GM12878 (cell line): Measurements from ENCODE around the gene LILRB2. TPM values are rescaled to one million over a fixed set of nuclear protein-coding genes. Genes with fewer than 3 reads are reported as not detected.
A peak's percentile ranks its signal among the peaks of the same experiment; 100 is the strongest.

ENCODE experiments used
- ASH2L ChIP-seq: fragments of 300-600, 200-600 bp; sonication (generic); IDR thresholded peaks from 2 replicates; pipeline ENCODE4 v1.6.1; 2017; ENCODE audit warnings: low read depth, mild to moderate bottlenecking, borderline replicate concordance
- BACH1 ChIP-seq: fragments of 450-650 bp; IDR thresholded peaks from 2 replicates; pipeline ENCODE4 v1.6.1; 2017; ENCODE audit warnings: mild to moderate bottlenecking, borderline replicate concordance
- BCL11A ChIP-seq: IDR thresholded peaks from 2 replicates; pipeline ENCODE4 v1.6.1; 2011; ENCODE audit warnings: low read depth, low read length
- MTA3 ChIP-seq: IDR thresholded peaks from 2 replicates; pipeline ENCODE4 v1.6.1; 2012; ENCODE audit warnings: low read length, inconsistent platforms, borderline replicate concordance
- MYC ChIP-seq: IDR thresholded peaks from 2 replicates; pipeline ENCODE4 v1.6.1; 2011; ENCODE audit warnings: mild to moderate bottlenecking, low read length, moderate library complexity, inconsistent platforms; ENCODE audit not compliant: insufficient read depth, insufficient replicate concordance, insufficient read length, severe bottlenecking
- NBN ChIP-seq: fragments of 450-650 bp; IDR thresholded peaks from 2 replicates; pipeline ENCODE4 v1.6.1; 2016
- NR2C1 ChIP-seq: fragments of 450-650 bp; IDR thresholded peaks from 2 replicates; pipeline ENCODE4 v1.6.1; 2017; ENCODE audit warnings: antibody characterized with exemption, mild to moderate bottlenecking, moderate library complexity
- SMARCA5 ChIP-seq: fragments of 450-650 bp; IDR thresholded peaks from 2 replicates; pipeline ENCODE4 v1.6.1; 2017; ENCODE audit warnings: mild to moderate bottlenecking
- STAT3 ChIP-seq: IDR thresholded peaks from 2 replicates; pipeline ENCODE4 v1.6.1; 2011; ENCODE audit warnings: low read depth, low read length, improper control_type of control experiment
- SUZ12 ChIP-seq: fragments of 200-600 bp; sonication (generic); IDR thresholded peaks from one replicate; pipeline ENCODE4 v1.6.1; 2018; ENCODE audit warnings: antibody characterized with exemption, mild to moderate bottlenecking; ENCODE audit not compliant: unreplicated experiment
- WRNIP1 ChIP-seq: IDR thresholded peaks from 2 replicates; pipeline ENCODE4 v1.6.1; 2011; ENCODE audit warnings: low read depth, low read length, improper control_type of control experiment, borderline replicate concordance
- polyA plus RNA-seq, 11 experiments: library from polyadenylated mRNA; depleted of rRNA in 4 of 11; unstranded in 6 of 11; stranded (reverse) in 5 of 11; fragments of >200 nt; fragmentation: Nextera tagmentation in 4 of 11; fragmentation: Illumina TruSeq in 1 of 11; extraction: Ambion mirVana in 4 of 11; extraction: Trizol in 1 of 11; gene quantifications; 1 replicate in 1 of 11; 2 replicates in 10 of 11; pipeline versions ENCODE4 v1.2.1 to v1.2.3, GENCODE V29; 2011 to 2016; ENCODE audit warnings: inconsistent platforms in 2 of 11, missing spikeins in 2 of 11, low read depth in 1 of 11
- total RNA-seq, 4 experiments: library from RNA; depleted of rRNA in 3 of 4; stranded (reverse); fragments of >200 nt in 3 of 4; fragmentation: Illumina TruSeq in 1 of 4; extraction: Trizol in 1 of 4; gene quantifications; 2 replicates each; pipeline versions ENCODE4 v1.2.1 to v1.2.3, GENCODE V29; 2013 to 2021
- TF ChIP-seq, protein P1 (sequence below): fragments of 450-650 bp; IDR thresholded peaks from 2 replicates; pipeline ENCODE4 v1.6.1; 2016; ENCODE audit warnings: mild to moderate bottlenecking
- TF ChIP-seq, protein P2 (sequence below): fragments of 450-650 bp; formaldehyde crosslinking; IDR thresholded peaks from 2 replicates; pipeline ENCODE4 v1.4.0; 2020; ENCODE audit warnings: mild to moderate bottlenecking, moderate library complexity
- TF ChIP-seq, protein P3 (sequence below): IDR thresholded peaks from 2 replicates; pipeline ENCODE4 v1.6.1; 2012; ENCODE audit warnings: improper control_type of control experiment, low read depth, low read length; ENCODE audit not compliant: insufficient replicate concordance

LILRB2 gene
- total and polyA plus RNA-seq, 10 of the 15 experiments (the other 5 are each of a cell fraction or from before 2014, with no cell fraction given) = 0.08 to 0.18 (median 0.15) TPM; not detected in 4

DNA sequence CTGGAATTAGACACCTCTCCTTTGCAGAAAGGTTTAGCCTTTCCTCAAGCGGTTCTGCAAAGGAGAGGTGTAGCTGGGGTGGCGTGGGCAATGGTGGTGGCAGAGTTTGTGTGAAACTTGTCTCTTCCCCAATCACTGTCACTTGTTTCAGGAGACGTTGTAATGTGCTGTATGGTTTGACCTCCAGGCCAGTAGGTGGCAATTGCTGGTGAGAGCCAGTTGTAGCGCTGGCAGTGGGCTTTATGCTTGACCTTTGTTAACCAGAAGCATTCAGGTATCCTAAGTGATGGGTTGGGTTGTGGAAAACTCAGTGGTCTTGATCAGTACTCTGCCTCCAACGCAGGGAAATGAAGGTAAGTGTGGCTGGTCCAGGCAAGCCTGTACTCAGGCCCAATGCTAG is 44.7 kb upstream of the LILRB2 start (continued):
- TF ChIP-seq, protein P1, sequence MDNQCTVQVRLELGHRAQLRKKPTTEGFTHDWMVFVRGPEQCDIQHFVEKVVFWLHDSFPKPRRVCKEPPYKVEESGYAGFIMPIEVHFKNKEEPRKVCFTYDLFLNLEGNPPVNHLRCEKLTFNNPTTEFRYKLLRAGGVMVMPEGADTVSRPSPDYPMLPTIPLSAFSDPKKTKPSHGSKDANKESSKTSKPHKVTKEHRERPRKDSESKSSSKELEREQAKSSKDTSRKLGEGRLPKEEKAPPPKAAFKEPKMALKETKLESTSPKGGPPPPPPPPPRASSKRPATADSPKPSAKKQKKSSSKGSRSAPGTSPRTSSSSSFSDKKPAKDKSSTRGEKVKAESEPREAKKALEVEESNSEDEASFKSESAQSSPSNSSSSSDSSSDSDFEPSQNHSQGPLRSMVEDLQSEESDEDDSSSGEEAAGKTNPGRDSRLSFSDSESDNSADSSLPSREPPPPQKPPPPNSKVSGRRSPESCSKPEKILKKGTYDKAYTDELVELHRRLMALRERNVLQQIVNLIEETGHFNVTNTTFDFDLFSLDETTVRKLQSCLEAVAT = no peak
- TF ChIP-seq, protein P2, sequence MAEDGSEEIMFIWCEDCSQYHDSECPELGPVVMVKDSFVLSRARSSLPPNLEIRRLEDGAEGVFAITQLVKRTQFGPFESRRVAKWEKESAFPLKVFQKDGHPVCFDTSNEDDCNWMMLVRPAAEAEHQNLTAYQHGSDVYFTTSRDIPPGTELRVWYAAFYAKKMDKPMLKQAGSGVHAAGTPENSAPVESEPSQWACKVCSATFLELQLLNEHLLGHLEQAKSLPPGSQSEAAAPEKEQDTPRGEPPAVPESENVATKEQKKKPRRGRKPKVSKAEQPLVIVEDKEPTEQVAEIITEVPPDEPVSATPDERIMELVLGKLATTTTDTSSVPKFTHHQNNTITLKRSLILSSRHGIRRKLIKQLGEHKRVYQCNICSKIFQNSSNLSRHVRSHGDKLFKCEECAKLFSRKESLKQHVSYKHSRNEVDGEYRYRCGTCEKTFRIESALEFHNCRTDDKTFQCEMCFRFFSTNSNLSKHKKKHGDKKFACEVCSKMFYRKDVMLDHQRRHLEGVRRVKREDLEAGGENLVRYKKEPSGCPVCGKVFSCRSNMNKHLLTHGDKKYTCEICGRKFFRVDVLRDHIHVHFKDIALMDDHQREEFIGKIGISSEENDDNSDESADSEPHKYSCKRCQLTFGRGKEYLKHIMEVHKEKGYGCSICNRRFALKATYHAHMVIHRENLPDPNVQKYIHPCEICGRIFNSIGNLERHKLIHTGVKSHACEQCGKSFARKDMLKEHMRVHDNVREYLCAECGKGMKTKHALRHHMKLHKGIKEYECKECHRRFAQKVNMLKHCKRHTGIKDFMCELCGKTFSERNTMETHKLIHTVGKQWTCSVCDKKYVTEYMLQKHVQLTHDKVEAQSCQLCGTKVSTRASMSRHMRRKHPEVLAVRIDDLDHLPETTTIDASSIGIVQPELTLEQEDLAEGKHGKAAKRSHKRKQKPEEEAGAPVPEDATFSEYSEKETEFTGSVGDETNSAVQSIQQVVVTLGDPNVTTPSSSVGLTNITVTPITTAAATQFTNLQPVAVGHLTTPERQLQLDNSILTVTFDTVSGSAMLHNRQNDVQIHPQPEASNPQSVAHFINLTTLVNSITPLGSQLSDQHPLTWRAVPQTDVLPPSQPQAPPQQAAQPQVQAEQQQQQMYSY (CRISPR knock-in tag) = no peak
- TF ChIP-seq SMARCA5 = no peak
- TF ChIP-seq WRNIP1 = no peak
- TF ChIP-seq NR2C1 = peak; percentile 85
- TF ChIP-seq MTA3 = no peak
- TF ChIP-seq BCL11A = no peak
- TF ChIP-seq, protein P3, sequence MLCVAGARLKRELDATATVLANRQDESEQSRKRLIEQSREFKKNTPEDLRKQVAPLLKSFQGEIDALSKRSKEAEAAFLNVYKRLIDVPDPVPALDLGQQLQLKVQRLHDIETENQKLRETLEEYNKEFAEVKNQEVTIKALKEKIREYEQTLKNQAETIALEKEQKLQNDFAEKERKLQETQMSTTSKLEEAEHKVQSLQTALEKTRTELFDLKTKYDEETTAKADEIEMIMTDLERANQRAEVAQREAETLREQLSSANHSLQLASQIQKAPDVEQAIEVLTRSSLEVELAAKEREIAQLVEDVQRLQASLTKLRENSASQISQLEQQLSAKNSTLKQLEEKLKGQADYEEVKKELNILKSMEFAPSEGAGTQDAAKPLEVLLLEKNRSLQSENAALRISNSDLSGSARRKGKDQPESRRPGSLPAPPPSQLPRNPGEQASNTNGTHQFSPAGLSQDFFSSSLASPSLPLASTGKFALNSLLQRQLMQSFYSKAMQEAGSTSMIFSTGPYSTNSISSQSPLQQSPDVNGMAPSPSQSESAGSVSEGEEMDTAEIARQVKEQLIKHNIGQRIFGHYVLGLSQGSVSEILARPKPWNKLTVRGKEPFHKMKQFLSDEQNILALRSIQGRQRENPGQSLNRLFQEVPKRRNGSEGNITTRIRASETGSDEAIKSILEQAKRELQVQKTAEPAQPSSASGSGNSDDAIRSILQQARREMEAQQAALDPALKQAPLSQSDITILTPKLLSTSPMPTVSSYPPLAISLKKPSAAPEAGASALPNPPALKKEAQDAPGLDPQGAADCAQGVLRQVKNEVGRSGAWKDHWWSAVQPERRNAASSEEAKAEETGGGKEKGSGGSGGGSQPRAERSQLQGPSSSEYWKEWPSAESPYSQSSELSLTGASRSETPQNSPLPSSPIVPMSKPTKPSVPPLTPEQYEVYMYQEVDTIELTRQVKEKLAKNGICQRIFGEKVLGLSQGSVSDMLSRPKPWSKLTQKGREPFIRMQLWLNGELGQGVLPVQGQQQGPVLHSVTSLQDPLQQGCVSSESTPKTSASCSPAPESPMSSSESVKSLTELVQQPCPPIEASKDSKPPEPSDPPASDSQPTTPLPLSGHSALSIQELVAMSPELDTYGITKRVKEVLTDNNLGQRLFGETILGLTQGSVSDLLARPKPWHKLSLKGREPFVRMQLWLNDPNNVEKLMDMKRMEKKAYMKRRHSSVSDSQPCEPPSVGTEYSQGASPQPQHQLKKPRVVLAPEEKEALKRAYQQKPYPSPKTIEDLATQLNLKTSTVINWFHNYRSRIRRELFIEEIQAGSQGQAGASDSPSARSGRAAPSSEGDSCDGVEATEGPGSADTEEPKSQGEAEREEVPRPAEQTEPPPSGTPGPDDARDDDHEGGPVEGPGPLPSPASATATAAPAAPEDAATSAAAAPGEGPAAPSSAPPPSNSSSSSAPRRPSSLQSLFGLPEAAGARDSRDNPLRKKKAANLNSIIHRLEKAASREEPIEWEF = no peak
- TF ChIP-seq BACH1 = no peak
- no peak for TF ChIP-seq STAT3
- TF ChIP-seq ASH2L = no peak
- TF ChIP-seq MYC = no peak
- 0 out of 2 replicates have a peak, but pooled peaks have one; percentile 4 for TF ChIP-seq NBN
- no peak for TF ChIP-seq SUZ12
